GM11168 (cell line): ENCODE results near the gene GRIP1.

Source experiments
- in situ Hi-C: fragments of 300-500 bp; cut with MboI; formaldehyde crosslinking; loops from one replicate; pipeline ENCODE4 v1.12.0; 2022; ENCODE audit warnings: low sequenced_read_pairs; ENCODE audit not compliant: unreplicated experiment

Gene GRIP1

GRCh38 chr12:66678338-66679275, at the start of gene GRIP1:
GRIP1 (minus strand) TSS chr12:66679076; CDS start chr12:66678904, 172 bp downstream.
- in situ Hi-C loops, result no loop called here

GRCh38 chr12:66726556-66726955, 47.7 kb upstream of the GRIP1 start:
- in situ Hi-C loops, result no loop called here

- in situ Hi-C loops, result no loop called here
These were observed 46.2 kb upstream of the GRIP1 start for GRCh38 chr12:66725031-66725430.

- in situ Hi-C loops, result no loop called here
These were observed 45.7 kb upstream of the GRIP1 start for GRCh38 chr12:66724616-66725015.

DNA sequence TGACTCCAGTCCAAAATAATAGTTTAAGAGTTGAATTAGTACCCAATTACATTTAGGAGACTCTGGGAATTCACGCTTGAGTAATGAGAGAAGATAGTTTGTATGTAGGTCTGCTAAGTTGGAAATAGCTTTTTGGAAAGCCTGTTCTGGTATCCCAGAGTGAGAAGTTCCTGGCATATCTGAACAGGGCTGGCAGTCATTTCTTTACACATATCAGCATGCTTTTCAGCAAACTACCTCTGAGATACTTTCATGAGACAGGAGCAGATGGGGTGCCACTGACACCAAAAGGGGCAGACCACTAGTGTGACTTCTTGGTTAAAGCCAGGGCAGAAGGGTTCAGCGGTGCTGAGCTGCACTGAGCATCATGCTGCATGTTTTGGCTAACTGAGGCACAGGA, 45.1 kb upstream of the GRIP1 start:
- in situ Hi-C loops, result no loop called here

- in situ Hi-C loops, result no loop called here
These were observed 41.0 kb upstream of the GRIP1 start for GRCh38 chr12:66719862-66720261.

- in situ Hi-C loops, result no loop called here
These were observed 38.3 kb upstream of the GRIP1 start for GRCh38 chr12:66717036-66717673.

GRCh38 chr12:66716522-66716921, 37.6 kb upstream of the GRIP1 start:
- in situ Hi-C loops, result no loop called here

- in situ Hi-C loops, result no loop called here
These were observed 35.8 kb upstream of the GRIP1 start for GRCh38 chr12:66714709-66715108.

GRCh38 chr12:66713984-66714383, 35.1 kb upstream of the GRIP1 start:
- in situ Hi-C loops, result no loop called here

GRCh38 chr12:66709893-66710292, 31.0 kb upstream of the GRIP1 start:
- in situ Hi-C loops, result no loop called here

- in situ Hi-C loops, result no loop called here
These were observed 30.5 kb upstream of the GRIP1 start for GRCh38 chr12:66709457-66709773.

GRCh38 chr12:66708704-66709456, 30.0 kb upstream of the GRIP1 start:
- in situ Hi-C loops, result no loop called here

GRCh38 chr12:66707002-66707697, 28.3 kb upstream of the GRIP1 start:
- in situ Hi-C loops, result no loop called here

GRCh38 chr12:66699738-66700482, 21.0 kb upstream of the GRIP1 start:
- in situ Hi-C loops, result no loop called here

DNA sequence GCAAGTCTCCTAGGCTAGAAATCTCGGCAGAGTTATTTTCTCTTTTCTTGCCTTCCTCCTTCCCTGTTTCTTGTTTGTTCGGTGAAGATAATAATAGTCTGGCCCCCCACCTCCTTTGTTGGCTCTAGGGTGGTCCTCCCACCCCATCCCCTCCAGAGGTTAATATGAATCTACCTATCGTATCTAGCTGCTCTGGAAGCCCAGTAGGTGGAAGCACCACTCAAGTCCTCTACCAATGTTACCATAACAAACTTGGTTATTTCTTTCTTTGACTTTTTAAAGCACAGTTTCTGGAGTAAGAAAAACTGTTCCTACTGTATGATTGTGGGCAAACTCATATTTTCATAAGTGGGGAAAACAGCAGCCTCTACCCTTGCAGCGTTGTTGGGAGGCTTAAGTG, 19.7 kb upstream of the GRIP1 start:
- in situ Hi-C loops, result no loop called here

GRCh38 chr12:66697404-66697803, 18.5 kb upstream of the GRIP1 start:
- in situ Hi-C loops, result no loop called here

GRCh38 chr12:66694666-66695613, 16.1 kb upstream of the GRIP1 start:
- in situ Hi-C loops, result no loop called here
